B cell (primary cell): Measurements from ENCODE around the gene LDB3. TPM values are rescaled to one million over a fixed set of nuclear protein-coding genes. Genes with fewer than 3 reads are reported as not detected.

Source experiments
- ATAC-seq: fragments of 200-7000 bp; cut with Tn5 transposase; one replicate; pipeline ENCODE4 v1.10.0; 2021; ENCODE audit warnings: low read depth, mild to moderate bottlenecking, moderate number of reproducible peaks, moderate library complexity
- CTCF ChIA-PET: fragments of 350-600 bp; sonication (Branson Sonifier 250); formaldehyde crosslinking; loops from one replicate; lab custom pipeline; 2021; ENCODE audit warnings: antibody characterized with exemption, inconsistent platforms; lab: Charles Lee
- POLR2A ChIA-PET: fragments of 350-600 bp; sonication (Branson Sonifier 250); formaldehyde crosslinking; loops from one replicate; lab custom pipeline; 2021; ENCODE audit warnings: antibody characterized with exemption; lab: Charles Lee
- DNase-seq: peaks from one replicate; pipeline ENCODE4 v3.0.0; 2013
- H2AFZ ChIP-seq: 2 replicates; pipeline ENCODE4 v1.6.1; 2012; ENCODE audit warnings: mild to moderate bottlenecking, low read depth, low read length; ENCODE audit not compliant: insufficient read depth, poor library complexity, severe bottlenecking
- H3K27ac ChIP-seq, 2 donors: 1 replicate in 1 of 2; 2 replicates in 1 of 2; pipeline ENCODE4 v1.5.1; 2012 to 2013; ENCODE audit warnings: low read length in 2 of 2, mild to moderate bottlenecking in 2 of 2, moderate library complexity in 1 of 2
- H3K27me3 ChIP-seq, 4 experiments: fragments of 200-600 bp in 1 of 4; sonication (generic) in 1 of 4; replicated peaks in 1 of 4; 1 replicate in 2 of 4; 2 replicates in 2 of 4; pipeline versions ENCODE4 v1.6.1 to v1.7.0; 2013 to 2016; ENCODE audit warnings: low read length in 3 of 4, mild to moderate bottlenecking in 2 of 4, mixed read lengths in 1 of 4, moderate library complexity in 1 of 4; ENCODE audit not compliant: insufficient read depth in 4 of 4, control insufficient read depth in 3 of 4; ENCODE audit errors: control extremely low read depth in 1 of 4
- H3K36me3 ChIP-seq, 2 experiments: replicated peaks in 1 of 2; 1 replicate in 1 of 2; 2 replicates in 1 of 2; pipeline versions ENCODE4 v1.6.1 to v1.7.1; 2013; ENCODE audit warnings: low read length in 1 of 2; ENCODE audit not compliant: insufficient read depth in 2 of 2, control insufficient read depth in 1 of 2; ENCODE audit errors: control extremely low read depth in 1 of 2, extremely low read depth in 1 of 2
- H3K4me1 ChIP-seq, 2 donors: fragments of 200-600 bp in 1 of 2; sonication (generic) in 1 of 2; 1 replicate in 1 of 2; 2 replicates in 1 of 2; pipeline versions ENCODE4 v1.5.1 to v1.6.1; 2013 to 2017; ENCODE audit warnings: low read length in 2 of 2; ENCODE audit not compliant: control insufficient read depth in 2 of 2, insufficient read depth in 2 of 2
- H3K4me2 ChIP-seq: replicated peaks from 2 replicates; pipeline ENCODE3; 2012; ENCODE audit warnings: mild to moderate bottlenecking, low read depth, low read length; ENCODE audit not compliant: poor library complexity, severe bottlenecking
- H3K4me3 ChIP-seq, 5 experiments: fragments of 200-600 bp in 1 of 5; sonication (generic) in 1 of 5; 1 replicate in 3 of 5; 2 replicates in 2 of 5; pipeline versions ENCODE4 v1.5.1 to v1.7.0; 2011 to 2016; ENCODE audit warnings: low read length in 4 of 5, mild to moderate bottlenecking in 4 of 5, low read depth in 2 of 5, control low read depth in 1 of 5, moderate library complexity in 1 of 5; ENCODE audit not compliant: insufficient read depth in 1 of 5; ENCODE audit errors: control extremely low read depth in 1 of 5, extremely low read depth in 1 of 5
- H3K79me2 ChIP-seq: fragments of 200-600 bp; sonication (generic); one replicate; pipeline ENCODE4 v1.6.0; 2016; ENCODE audit warnings: low read length; ENCODE audit not compliant: control insufficient read depth, insufficient read depth
- H3K9ac ChIP-seq: fragments of 200-600 bp; sonication (generic); 2 replicates; pipeline ENCODE4 v1.6.1; 2017; ENCODE audit warnings: mild to moderate bottlenecking, low read length, moderate library complexity
- H3K9me3 ChIP-seq, 3 donors: one replicate each; pipeline versions ENCODE4 v1.6.1 to v1.7.1; 2013; ENCODE audit warnings: low read length in 2 of 3; ENCODE audit not compliant: control insufficient read depth in 2 of 3, insufficient read depth in 1 of 3; ENCODE audit errors: control extremely low read depth in 1 of 3
- H4K20me1 ChIP-seq: 2 replicates; pipeline ENCODE4 v1.6.0; 2012; ENCODE audit warnings: mild to moderate bottlenecking, low read length; ENCODE audit not compliant: insufficient read depth, control insufficient read depth, poor library complexity, severe bottlenecking
- H3K27ac Mint-ChIP-seq: one replicate; pipeline ENCODE4 v1.8.0; 2021; ENCODE audit warnings: mixed read lengths
- H3K27me3 Mint-ChIP-seq: one replicate; pipeline ENCODE4 v1.8.0; 2021; ENCODE audit warnings: mixed read lengths
- H3K4me1 Mint-ChIP-seq: one replicate; pipeline ENCODE4 v1.8.0; 2021; ENCODE audit warnings: mixed read lengths
- H3K4me3 Mint-ChIP-seq: one replicate; pipeline ENCODE4 v1.8.0; 2021; ENCODE audit warnings: mixed read lengths
- H3K9me3 Mint-ChIP-seq: one replicate; pipeline ENCODE4 v1.8.0; 2022; ENCODE audit warnings: mixed read lengths; ENCODE audit not compliant: insufficient read depth
- EZH2 ChIP-seq: IDR thresholded peaks from 2 replicates; pipeline ENCODE4 v1.6.1; 2012; ENCODE audit warnings: borderline replicate concordance, low read depth, mild to moderate bottlenecking, moderate library complexity, low read length; ENCODE audit not compliant: insufficient read depth, poor library complexity, severe bottlenecking
- WGBS: methylation state at CpG from one replicate; pipeline ENCODE4 v1.1.5; 2013; ENCODE audit warnings: missing lambda C conversion rate; ENCODE audit not compliant: insufficient coverage; 5-methylcytosine and 5-hydroxymethylcytosine counted together
- intact Hi-C: fragments of 100-400 bp; cut with micrococcal nuclease; formaldehyde crosslinking; loops from one replicate; pipeline ENCODE4 v1.10.0; 2022
- polyA plus RNA-seq: library from polyadenylated mRNA; depleted of rRNA; stranded (reverse); fragments of >200 nt; gene quantifications from 2 replicates; pipeline ENCODE4 v1.2.3, GENCODE V29; 2012
- total RNA-seq, 2 donors: library from RNA; stranded (reverse); fragments of 120-200 nt in 1 of 2; gene quantifications; 1 replicate in 1 of 2; 2 replicates in 1 of 2; pipeline versions ENCODE4 v1.2.3 to v1.2.4, GENCODE V29; 2013 to 2022
- TF ChIP-seq, protein P1 (sequence below): fragments of 200-600 bp; IDR thresholded peaks from one replicate; pipeline ENCODE4 v1.8.0; 2022; ENCODE audit warnings: antibody characterized with exemption, mild to moderate bottlenecking

LDB3 gene
- total and polyA plus RNA-seq, 2 donors (not counting 1 experiment from before 2014, with no cell fraction given), result 0.01 to 0.07 TPM

DNA sequence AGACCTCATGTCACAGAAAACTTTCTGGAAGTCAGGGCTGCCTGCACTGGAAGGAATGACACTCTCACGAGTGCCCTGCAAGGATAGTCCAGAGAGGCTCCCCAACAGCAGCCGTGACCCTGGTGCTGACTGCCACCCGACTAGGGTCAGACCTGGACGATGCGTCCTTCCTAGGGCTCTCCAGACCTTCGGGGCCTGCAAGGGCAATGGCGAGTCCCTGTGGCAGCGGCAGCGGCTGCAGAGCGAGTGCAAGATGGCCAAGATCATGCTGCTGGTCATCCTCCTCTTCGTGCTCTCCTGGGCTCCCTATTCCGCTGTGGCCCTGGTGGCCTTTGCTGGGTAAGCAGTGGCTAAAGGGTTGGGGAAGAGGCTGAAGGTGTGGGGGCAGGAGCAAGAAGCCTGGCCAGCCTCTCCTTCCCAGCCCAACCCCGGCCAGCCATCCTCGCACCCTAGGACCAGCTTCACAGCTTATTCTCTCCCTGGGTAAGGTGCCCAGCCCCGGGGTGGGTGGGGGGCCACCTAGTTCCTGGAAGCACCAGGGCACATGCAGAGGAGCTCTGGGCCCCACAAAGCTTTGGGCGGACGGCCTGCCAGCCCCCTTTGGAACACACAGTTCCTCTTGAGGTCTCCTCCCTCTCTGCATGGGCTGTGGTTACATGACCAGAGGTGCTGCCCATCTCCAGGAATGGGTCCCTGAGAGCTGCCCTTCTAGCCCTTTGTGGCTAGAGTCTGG lies 8.4 kb upstream of the LDB3 start:
- no peak overlapping the region for H3K27ac Mint-ChIP-seq
- H3K9me3 Mint-ChIP-seq, result no peaks in the 10 kb centered on the region
- no peaks in the 10 kb centered on the region for H3K4me1 ChIP-seq
- H3K9me3 ChIP-seq, result no peaks in the 10 kb centered on the region
- no peaks in the 10 kb centered on the region for H3K27me3 ChIP-seq
- intact Hi-C loops, result no loop called here
- TF ChIP-seq EZH2, result no peak
- TF ChIP-seq, protein P1, sequence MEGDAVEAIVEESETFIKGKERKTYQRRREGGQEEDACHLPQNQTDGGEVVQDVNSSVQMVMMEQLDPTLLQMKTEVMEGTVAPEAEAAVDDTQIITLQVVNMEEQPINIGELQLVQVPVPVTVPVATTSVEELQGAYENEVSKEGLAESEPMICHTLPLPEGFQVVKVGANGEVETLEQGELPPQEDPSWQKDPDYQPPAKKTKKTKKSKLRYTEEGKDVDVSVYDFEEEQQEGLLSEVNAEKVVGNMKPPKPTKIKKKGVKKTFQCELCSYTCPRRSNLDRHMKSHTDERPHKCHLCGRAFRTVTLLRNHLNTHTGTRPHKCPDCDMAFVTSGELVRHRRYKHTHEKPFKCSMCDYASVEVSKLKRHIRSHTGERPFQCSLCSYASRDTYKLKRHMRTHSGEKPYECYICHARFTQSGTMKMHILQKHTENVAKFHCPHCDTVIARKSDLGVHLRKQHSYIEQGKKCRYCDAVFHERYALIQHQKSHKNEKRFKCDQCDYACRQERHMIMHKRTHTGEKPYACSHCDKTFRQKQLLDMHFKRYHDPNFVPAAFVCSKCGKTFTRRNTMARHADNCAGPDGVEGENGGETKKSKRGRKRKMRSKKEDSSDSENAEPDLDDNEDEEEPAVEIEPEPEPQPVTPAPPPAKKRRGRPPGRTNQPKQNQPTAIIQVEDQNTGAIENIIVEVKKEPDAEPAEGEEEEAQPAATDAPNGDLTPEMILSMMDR, result no peak
- no peaks in the 10 kb centered on the region for H3K4me1 Mint-ChIP-seq
- H4K20me1 ChIP-seq, result no peaks in the 10 kb centered on the region
- no peak overlapping the region for H3K9ac ChIP-seq
- DNase-seq, result no peak
- no peak overlapping the region for H2AFZ ChIP-seq
- no peak overlapping the region for H3K4me3 ChIP-seq
- H3K27me3 Mint-ChIP-seq, result peaks cover 5% of the 10 kb centered on the region
- CTCF ChIA-PET, result no interaction called here
- no peaks in the 10 kb centered on the region for H3K79me2 ChIP-seq
- ATAC-seq, result no peak
- POLR2A ChIA-PET, result no interaction called here
- 86% methylated on average over 13 of the region's 17 CpGs for WGBS
- no peaks in the 10 kb centered on the region for H3K36me3 ChIP-seq
- H3K4me3 Mint-ChIP-seq, result no peak overlapping the region
- H3K4me2 ChIP-seq, result no peak overlapping the region
- H3K27ac ChIP-seq, result no peak overlapping the region
